Right renal pelvis (tissue), 4 donors: ENCODE data around the gene RPS6KC1. TPM values are rescaled to one million over a fixed set of nuclear protein-coding genes. Genes with fewer than 3 reads are reported as not detected.
"Not testable (repeated sequence)": the region's sequence is repeated elsewhere in the genome, so short reads cannot be mapped to it uniquely, and the experiment has no call there.

Experiments used
- DNase-seq, 4 donors: peaks; one replicate each; pipeline ENCODE4 v3.0.0-alpha.2; 2013; ENCODE audit warnings: low read depth in 4 of 4, low spot score in 3 of 4, missing footprints in 1 of 4
- polyA plus RNA-seq, 4 donors: library from polyadenylated mRNA; unstranded; fragments of 120-200 nt; gene quantifications; one replicate each; pipeline ENCODE4 v1.2.1, GENCODE V29; 2013; ENCODE audit not compliant: insufficient read length in 4 of 4

RPS6KC1 gene
- polyA plus RNA-seq, 4 donors, result 22.2 to 26.4 (median 25.4) TPM

- no peak for DNase-seq
Observed at GRCh38 chr1:213053455-213053854, 2.4 kb downstream of the RPS6KC1 start.

- no peak for DNase-seq
Observed at GRCh38 chr1:213054142-213054541, 3.1 kb downstream of the RPS6KC1 start.

GRCh38 chr1:213054733-213055591 lies 3.9 kb downstream of the RPS6KC1 start:
- DNase-seq, result no peak

GRCh38 chr1:213055767-213056166 lies 4.7 kb downstream of the RPS6KC1 start:
- DNase-seq, result no peak

GRCh38 chr1:213057264-213058059 lies 6.4 kb downstream of the RPS6KC1 start:
- no peak for DNase-seq

- DNase-seq, result no peak
Observed at GRCh38 chr1:213060836-213061235, 9.8 kb downstream of the RPS6KC1 start.

- no peak for DNase-seq
Observed at GRCh38 chr1:213061263-213061662, 10.2 kb downstream of the RPS6KC1 start.

- no peak for DNase-seq
Observed at GRCh38 chr1:213065800-213066199, 14.8 kb downstream of the RPS6KC1 start.

- no peak for DNase-seq
Observed at GRCh38 chr1:213066363-213066762, 15.3 kb downstream of the RPS6KC1 start.

- no peak for DNase-seq
Observed at GRCh38 chr1:213067352-213067751, 16.3 kb downstream of the RPS6KC1 start.

GRCh38 chr1:213070406-213070805 lies 19.4 kb downstream of the RPS6KC1 start:
- no peak for DNase-seq

- DNase-seq, result no peak
Observed at GRCh38 chr1:213075725-213076124, 24.7 kb downstream of the RPS6KC1 start.

GRCh38 chr1:213082420-213083111 lies 31.5 kb downstream of the RPS6KC1 start:
- no peak for DNase-seq

GRCh38 chr1:213083112-213083445 lies 32.0 kb downstream of the RPS6KC1 start:
- DNase-seq, result no peak

GRCh38 chr1:213087911-213088310 lies 36.9 kb downstream of the RPS6KC1 start:
- no peak for DNase-seq

- DNase-seq, result no peak
Observed at GRCh38 chr1:213089924-213090677, 39.1 kb downstream of the RPS6KC1 start.

GRCh38 chr1:213094446-213094845 lies 43.4 kb downstream of the RPS6KC1 start:
- no peak for DNase-seq

GRCh38 chr1:213095467-213095866 lies 44.4 kb downstream of the RPS6KC1 start:
- no peak for DNase-seq

GRCh38 chr1:213099682-213100399 lies 48.8 kb downstream of the RPS6KC1 start:
- no peak for DNase-seq

- not testable (repeated sequence) for DNase-seq
Observed at GRCh38 chr1:213100565-213100964, 49.5 kb downstream of the RPS6KC1 start.
